HG03066 (cell line): ENCODE measurements around the gene BTBD1.
"Not testable (repeated sequence)": the region's sequence is repeated elsewhere in the genome, so short reads cannot be mapped to it uniquely, and the experiment has no call there.

Experiments used
- ATAC-seq: cut with Tn5 transposase; IDR thresholded peaks from one replicate; pipeline ENCODE4 v1.9.1; 2021; ENCODE audit warnings: low read depth; ENCODE audit not compliant: unreplicated experiment

The BTBD1 gene

DNA sequence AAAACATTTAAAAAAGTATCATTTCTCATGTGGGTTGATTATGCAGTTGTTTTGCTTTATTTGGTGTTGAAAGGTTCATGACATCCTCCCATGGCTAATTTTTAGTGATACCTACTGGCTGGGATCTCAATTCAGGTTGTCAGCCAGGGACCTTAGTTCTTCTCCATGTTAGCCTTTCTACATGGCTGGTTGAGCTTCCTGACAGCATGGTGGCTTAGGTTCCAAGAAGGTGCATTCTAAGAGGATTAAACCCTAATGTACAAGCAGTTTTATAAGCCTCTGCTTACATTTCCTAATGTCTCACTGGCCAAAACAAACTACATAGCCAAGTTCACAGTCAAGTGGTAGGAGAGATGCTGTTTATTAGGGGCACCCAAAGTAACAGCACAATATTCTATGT lies 31.0 kb upstream of the BTBD1 start:
- ATAC-seq, result no peak

DNA sequence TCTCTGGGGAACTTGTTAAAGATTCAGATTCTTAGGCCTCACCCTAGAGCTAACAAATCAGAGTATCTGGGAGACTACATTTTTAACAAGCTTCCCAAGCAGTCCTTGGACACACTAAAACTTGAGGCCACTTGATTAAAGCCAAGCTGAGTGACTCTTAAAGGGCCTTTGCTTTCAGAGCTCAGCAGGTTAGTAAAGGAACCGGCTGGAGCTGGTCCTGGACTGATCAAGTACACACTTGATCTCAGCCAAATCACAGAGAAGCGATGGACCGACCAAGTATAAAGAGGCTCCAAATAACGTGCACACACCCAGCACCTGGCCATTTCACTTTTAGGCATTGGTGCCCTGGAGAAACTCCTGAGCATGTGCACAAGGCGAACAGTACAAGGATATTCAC lies 27.5 kb upstream of the BTBD1 start:
- ATAC-seq, result no peak

DNA sequence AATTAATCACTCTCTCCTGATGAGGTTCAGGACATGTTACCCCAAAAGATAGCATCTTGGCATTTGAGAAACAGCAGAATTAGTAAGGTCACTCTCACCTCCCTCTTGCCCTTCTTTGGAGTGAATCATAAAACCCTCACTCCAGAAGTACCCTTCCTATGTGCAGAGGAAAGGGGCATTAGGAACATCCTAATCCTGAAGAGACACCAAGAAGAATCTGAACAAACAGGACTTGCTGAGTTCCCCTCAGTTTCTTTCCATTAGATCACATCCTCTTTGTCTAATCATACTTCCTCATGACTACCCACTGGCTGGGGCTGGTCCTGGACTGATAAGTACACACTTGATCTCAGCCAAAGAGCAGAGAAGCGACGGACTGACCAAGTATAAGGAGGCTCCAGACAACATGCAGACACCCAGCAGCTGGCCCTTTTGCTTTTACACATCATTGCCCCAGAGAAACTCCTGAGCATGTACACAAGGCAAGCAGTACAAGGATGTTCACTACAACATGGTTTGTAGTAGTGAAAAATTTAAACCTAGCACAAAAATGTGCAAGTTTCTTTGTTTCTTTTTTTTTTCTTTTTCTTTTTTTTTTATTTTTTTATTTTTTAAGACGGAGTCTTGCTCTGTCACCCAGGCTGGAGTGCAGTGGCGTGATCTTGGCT lies 25.4 kb upstream of the BTBD1 start:
- ATAC-seq, result peak; percentile 79

DNA sequence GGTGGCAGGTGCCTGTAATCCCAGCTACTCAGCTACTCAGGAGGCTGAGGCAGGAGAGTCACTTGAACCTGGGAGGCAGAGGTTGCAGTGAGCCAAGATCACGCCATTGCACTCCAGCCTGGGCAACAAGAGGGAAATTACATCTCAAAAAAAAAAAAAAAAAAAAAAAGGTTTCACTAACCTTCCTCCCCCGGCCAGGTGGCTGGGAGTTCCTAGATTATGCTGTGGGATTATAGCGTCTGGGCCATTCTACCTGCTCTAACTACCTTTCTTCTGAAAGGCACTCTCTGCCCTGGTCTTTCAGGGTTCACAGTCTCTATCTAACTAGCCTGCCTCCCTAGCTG lies 24.9 kb upstream of the BTBD1 start:
- ATAC-seq, result peak; percentile 20

DNA sequence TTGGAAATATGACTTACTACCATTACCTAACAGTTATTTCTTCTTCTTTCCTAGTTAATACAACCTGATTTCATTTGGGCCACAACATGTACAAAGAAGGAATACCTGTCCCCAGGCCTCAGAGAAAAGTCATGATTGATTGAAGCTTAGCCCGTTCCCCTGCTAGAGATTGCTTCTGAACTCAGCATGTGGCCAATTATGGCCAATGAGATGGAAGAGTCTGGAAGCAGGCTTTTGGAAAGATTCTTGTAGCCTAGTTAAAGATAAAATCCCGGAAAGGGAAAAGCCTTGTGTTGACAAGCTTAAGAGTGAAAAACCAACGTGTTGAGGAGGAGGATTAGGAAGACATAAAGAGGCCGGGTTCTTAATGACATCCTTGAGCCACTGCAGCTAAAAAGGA lies 23.4 kb upstream of the BTBD1 start:
- ATAC-seq, result no peak

DNA sequence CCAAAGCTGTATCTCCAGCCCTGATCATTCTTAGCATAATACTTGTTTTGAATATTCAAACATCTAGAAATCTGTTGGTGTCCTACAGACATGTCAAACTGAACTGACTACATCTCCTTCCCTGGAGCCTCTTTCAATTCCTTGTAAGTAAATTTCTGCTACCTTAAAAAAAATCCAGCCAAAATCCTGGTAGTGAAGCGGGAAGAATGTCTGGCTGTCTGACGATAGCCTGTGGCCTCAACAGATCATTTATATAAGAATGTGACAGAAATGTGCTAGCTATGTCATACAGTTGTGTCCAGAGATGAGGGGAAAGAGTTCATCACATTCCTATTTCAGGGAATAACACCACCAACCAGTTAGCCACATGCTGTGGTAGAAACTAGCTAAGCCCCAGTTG lies 21.8 kb upstream of the BTBD1 start:
- ATAC-seq, result no peak

DNA sequence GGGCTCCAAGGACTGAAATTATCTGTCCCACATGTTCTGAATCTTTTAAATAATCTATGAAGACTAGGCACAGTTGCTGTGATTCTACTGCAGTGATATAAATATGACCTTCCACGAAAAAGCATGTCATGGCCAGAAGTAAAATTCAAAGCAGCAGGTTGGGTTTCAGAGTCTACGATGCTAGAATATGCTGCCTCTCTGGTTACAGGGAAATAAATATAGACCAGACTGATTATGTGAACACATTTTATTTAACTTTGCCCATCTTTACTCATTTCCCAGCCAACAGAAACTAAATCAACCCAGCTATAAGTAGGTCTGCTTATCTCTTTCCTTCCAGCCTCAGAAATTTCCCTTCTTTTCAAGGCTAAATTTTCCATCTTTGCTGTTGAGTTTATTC lies 20.5 kb upstream of the BTBD1 start:
- no peak for ATAC-seq

DNA sequence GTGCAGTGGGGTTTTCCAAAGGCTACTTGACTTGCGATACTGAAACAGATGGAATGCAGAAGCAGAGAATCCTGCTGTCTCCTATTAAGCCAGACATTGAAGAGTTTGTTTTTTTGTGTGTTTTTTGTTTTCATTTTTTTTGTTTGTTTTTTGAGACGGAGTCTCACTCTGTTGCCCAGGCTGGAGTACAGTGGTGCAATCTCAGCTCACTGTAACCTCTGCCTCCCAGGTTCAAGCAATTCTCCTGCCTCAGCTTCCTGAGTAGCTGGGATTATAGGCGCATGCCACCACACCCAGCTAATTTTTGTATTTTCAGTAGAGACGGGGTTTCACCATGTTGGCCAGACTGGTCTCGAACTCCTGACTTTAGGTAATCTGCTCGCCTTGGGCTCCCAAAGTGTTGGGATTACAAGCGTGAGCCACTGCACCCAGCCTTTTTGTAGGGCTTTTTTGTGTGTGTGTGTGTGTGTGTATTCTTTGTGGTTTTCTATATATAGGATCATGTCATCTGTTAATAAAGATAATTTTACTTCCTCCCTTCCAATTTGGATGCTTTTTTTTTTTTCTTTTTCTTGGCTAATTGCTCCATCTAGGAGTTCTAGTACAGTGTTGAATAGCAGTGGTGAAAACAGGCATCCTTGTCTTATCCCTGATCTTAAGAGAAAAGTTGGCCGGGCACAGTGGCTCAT lies 19.0 kb upstream of the BTBD1 start:
- not testable (repeated sequence) for ATAC-seq

DNA sequence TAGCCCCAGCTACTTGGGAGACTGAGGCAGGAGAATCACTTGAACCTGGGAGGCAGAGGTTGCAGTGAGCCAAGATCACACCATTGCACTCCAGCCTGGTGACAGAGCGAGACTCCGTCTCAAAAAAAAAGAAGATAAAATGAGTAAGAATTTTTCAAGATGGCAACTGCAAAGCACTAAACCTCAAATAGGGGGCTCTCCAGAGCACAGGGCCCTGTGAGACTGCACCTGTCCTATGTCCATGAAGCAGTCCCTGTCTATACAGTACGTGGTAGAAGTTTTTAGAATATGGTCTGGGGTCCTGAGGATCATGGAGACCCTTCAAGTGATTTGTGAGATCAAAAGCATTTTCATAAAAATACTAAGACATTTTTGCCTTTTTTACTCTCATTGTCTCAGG lies 18.4 kb upstream of the BTBD1 start:
- ATAC-seq, result not testable (repeated sequence)

DNA sequence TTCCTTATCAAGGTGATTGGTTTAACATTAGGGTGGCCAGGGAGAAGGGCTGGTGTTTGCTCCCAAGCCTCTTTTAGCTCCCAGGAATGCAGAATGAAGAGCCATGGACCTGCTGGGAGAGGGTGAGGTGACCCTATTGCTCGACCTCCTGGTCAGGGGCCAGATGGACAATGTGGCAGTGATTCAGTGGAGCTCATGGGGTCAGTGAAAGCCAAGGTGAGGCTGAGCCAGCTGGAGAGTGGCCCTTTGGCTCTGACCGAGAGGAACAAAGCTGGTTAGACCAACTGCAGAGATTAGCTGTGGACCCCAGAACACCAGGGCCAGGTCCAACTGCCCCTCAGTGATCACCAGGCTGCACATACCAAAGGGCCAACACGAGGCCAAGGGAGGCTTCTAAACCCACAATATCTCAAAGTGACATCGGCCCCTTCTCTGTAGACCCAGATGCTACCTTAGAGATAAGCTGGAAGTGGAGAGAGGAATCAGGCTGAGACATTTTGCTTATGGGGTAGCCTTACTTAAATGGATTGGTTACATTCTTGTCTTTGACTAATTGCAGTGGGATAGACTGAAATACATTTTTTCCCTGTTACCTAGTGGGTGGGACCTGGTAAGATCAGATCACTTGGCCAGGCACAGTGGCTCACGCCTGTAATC lies 15.8 kb upstream of the BTBD1 start:
- no peak for ATAC-seq

DNA sequence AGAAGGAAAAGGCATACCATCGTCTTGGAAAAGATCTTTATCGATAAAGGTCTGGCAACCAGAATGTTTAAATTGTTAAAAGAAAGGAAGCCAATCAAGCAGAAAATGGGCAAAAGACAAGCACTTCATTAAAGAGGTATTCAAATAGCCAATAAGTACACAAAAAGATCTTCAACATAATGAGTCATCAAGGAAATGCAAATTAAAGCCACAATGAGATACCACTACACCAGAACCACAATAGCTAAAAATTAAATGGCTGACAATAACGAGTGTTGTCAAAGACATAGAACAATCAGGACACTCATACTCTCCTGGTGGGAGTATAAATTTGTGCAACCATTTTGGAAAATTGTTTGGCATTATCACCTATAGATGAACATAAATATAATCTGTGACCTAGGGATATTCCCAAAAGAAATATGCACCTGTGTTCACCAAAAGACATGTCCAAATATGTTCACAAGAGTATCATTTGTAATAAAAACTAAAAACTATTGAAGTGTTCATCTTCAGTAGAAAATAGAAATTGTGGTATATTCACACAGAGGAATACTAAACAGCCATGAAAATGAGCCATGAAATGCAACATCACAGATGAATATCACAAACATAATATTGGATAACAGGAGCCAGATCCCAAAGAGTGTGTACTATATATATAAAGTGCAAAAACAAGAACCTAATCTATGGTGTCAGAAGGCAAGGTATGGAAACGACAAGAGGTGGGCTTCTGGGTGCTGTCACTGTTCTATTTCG lies 14.4 kb upstream of the BTBD1 start:
- no peak for ATAC-seq

DNA sequence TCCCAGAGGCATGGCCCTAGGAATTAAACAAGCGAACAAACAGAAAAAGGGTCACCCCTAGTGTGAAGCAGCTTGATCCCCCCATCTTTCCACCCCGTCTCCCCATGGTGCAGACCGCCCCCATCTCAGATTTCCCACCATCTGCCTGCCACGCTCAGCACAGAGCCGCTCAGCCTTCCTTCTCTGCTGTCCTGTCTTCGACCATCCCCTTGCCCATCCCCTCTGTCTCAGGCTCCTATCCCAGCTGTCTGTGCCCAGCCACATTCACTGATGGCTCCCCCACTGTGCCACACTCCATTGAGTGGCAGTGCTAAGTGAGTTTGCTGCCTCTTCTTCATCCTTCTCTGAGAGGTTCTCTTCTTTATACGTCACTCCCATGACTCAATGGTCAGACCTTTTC lies 11.7 kb upstream of the BTBD1 start:
- ATAC-seq, result no peak

DNA sequence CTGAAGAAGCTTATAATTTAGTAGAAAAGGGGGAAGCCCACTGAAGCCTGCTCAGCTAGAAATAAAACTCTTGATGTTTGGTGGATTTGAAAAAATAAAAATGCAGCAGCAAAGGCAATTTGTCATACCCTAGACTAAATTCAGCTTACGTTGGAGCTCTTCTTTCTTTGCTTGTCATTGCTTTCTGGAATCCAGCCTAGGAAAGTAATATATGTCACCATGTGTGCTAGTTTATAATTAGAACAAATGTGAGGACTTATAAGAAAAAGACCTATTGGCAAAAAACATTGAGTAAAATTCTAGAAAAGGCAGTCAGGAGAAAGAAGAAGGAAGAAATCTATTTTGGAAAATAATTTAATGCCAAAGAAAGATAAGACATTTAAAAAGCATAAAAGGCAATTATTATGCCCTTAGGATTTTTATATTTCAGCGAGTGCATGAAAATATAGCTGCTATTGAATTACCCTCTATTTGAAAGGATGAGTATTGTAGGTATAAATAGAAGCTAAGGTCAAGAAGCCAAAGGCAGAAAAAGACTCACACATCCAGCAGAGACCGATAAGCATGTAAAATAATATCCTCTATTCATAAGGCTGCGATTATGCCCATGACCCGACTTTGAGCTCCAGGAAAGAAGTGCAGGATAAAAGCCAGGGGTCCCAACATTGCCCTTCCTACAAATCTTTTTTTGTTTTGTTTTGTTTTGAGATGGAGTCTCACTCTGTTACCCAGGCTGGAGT lies 10.6 kb upstream of the BTBD1 start:
- ATAC-seq, result no peak

DNA sequence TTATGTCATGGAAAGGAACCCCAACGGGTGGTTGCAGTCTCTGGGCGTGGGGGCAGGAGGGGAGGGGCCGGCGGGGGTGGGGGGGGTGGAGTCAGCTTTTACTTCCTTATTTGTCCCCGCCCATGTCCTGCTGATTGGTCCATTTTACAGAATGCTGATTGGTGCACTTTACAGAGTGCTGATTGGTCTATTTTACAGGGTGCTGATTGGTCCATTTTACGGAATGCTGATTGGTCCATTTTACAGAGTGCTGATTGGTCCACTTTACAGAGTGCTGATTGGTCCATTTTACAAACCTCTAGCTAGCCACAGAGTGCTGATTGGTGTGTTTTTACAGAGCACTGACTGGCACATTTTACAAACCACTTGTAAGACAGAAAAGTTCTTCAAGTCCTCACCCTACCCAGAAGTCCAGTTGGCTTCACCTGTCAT lies 2.2 kb upstream of the BTBD1 start:
- ATAC-seq, result not testable (repeated sequence)

DNA sequence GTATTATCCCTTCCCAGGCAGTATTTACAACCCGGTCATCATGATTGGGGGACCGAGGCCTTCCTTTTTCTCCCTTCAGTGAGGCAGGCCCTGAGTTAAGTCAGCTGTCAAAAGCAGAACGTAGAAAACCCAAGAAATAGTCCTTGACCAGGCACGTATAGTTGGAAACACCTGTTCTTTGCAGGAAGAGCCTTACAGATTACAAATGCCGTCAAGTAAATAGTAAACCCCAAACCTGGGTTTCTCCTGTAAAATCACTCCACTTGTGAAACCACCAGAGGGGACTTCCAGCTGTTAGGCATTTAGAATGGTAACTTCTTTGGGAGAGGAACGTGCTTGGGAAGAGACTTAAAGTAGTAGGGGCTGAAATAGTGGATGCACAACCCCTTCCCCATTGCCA lies 1.0 kb upstream of the BTBD1 start:
- no peak for ATAC-seq

DNA sequence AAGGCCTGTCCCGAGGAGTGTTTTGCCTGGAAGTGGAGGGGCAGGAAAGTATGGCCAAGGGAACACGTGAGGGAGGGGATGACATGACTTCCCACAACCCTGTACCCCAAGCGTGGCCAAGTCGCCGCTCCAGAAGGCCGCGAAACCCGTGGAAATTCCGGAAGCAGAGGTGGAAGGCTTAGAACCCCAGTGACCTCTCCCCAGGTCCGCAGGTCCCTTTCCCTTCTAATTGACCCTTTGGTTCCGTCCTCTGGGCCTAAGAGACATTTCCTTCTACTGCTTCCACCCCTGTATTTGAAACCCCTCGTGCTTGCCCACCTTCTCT lies 548 bp upstream of the BTBD1 start:
- no peak for ATAC-seq

DNA sequence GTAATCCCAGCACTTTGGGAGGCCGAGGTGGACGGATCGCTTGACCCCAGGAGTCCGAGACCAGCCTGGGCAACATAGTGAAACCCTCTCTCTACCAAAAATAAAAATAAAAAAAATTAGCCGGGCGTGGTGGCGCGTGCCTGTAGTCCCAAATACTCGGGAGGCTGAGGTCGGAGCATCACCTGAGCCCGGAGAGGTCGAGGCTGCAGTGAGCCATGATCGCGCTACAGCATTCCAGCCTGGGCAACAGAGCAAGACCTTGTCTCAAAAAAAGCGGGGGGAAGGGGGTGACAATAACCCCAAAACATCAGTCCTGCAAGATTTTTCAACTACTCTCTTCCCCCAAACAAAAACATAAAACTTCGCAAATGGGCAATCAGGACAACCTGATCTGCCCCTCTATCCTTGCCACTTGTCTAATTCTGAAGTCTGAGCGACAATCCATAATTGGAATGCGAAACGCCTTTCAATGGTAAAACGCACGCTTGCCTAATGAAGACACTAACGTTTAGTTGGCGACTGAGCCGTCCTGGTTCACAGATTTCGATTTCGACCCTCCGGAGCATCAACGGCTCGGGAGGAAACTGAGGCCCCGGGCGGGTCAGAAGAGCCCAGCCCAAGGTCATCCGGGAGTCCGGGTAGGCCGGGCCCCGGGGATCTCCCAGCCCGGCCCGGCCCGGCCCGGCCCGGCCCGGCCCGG lies 868 bp downstream of the BTBD1 start:
- peak; percentile 5 for ATAC-seq

DNA sequence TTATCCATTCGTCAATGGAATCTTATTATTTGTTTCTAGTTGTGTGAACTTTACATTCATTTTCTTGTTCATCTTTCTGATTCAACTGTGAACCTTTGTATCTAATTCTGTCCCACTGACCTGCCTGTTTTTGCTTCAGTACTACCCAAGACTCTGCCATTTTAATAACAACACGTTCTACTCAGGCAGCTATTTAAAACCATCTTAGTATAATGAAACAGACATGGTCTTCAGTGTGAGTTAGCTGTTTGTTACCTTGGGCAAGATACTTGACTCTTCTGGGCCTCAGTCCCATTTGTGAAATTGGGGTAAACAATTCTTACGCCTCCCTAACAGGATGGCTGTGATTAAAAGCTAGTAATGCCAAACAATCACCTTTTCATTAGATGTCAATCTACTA lies 1.6 kb downstream of the BTBD1 start:
- no peak for ATAC-seq

DNA sequence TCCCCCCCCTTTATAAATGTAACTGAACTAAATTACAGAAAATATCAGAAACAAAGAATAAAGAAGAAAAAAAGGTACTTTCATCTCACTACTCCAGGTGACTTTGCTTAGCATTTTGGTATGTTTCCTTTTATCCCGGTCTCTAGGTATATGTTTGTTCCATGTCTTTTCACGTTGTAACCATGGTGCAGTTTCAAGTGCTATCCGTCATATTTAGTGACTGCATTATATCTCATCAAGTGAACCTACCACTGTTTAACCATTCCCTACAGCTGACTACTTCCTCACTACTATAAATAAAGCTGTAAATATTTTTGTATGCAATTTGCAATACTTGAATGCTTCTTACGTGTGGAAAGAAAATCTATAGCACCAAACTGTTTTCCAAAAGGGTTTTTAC lies 2.2 kb downstream of the BTBD1 start:
- no peak for ATAC-seq

DNA sequence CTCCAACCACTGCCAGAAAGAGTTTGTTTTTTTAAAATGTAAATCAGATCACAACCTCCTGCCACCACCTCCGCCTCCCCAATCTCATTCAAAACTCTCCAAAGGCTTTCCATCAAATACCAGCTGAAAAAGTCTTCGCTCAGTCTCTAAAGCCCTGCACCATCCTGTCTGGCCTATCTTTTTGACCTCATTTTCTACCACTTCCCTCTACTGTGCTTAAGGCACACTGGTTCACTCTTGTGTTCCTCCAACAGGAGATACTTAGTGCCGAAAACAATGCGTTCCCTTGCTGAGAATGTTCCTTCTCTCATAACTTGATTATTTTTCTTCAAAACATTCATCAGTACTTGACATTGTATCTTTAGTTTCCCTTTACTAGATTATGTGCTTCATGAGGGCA lies 3.5 kb downstream of the BTBD1 start:
- no peak for ATAC-seq
